HEK293T (cell line): ENCODE data around the gene GJC1.

Experiments
- BHLHE40 ChIP-seq: fragments of 450-650 bp; IDR thresholded peaks from 2 replicates; pipeline ENCODE4 v1.6.1; 2016; ENCODE audit warnings: mild to moderate bottlenecking, moderate library complexity, borderline replicate concordance
- CTBP1 ChIP-seq: fragments of 450-650 bp; IDR thresholded peaks from 2 replicates; pipeline ENCODE4 v1.6.1; 2016; ENCODE audit warnings: borderline replicate concordance
- FOXK2 ChIP-seq: fragments of 450-650 bp; IDR thresholded peaks from 2 replicates; pipeline ENCODE4 v1.6.1; 2016; ENCODE audit warnings: mild to moderate bottlenecking
- FOXM1 ChIP-seq: fragments of 450-650 bp; IDR thresholded peaks from 2 replicates; pipeline ENCODE4 v1.6.1; 2017; ENCODE audit warnings: mild to moderate bottlenecking, borderline replicate concordance
- NFRKB ChIP-seq: fragments of 450-650 bp; IDR thresholded peaks from 2 replicates; pipeline ENCODE4 v1.6.1; 2016; ENCODE audit warnings: mild to moderate bottlenecking, moderate library complexity
- SP1 ChIP-seq: fragments of 450-650 bp; IDR thresholded peaks from 2 replicates; pipeline ENCODE4 v1.6.1; 2017
- SUZ12 ChIP-seq: fragments of 450-650 bp; IDR thresholded peaks from 2 replicates; pipeline ENCODE4 v1.6.1; 2016; ENCODE audit warnings: mild to moderate bottlenecking
- TF ChIP-seq, protein P1 (sequence below): fragments of 450-650 bp; IDR thresholded peaks from 2 replicates; pipeline ENCODE4 v1.6.1; 2016

GRCh38 chr17:44763170-44763569, 66.9 kb downstream of the GJC1 start:
- no peak for TF ChIP-seq SP1
- TF ChIP-seq CTBP1, result no peak
- TF ChIP-seq FOXK2, result no peak
- no peak for TF ChIP-seq NFRKB
- no peak for TF ChIP-seq FOXM1
- TF ChIP-seq, protein P1, sequence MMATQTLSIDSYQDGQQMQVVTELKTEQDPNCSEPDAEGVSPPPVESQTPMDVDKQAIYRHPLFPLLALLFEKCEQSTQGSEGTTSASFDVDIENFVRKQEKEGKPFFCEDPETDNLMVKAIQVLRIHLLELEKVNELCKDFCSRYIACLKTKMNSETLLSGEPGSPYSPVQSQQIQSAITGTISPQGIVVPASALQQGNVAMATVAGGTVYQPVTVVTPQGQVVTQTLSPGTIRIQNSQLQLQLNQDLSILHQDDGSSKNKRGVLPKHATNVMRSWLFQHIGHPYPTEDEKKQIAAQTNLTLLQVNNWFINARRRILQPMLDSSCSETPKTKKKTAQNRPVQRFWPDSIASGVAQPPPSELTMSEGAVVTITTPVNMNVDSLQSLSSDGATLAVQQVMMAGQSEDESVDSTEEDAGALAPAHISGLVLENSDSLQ, result no peak
- no peak for TF ChIP-seq SUZ12
- no peak for TF ChIP-seq BHLHE40
